GM19463 (cell line): Measurements from ENCODE around the gene SLC25A25.
"Not testable (repeated sequence)": the region's sequence is repeated elsewhere in the genome, so short reads cannot be mapped to it uniquely, and the experiment has no call there.

ENCODE experiments used
- ATAC-seq: cut with Tn5 transposase; IDR thresholded peaks from one replicate; pipeline ENCODE4 v1.9.1; 2021; ENCODE audit warnings: mild to moderate bottlenecking, moderate library complexity; ENCODE audit not compliant: unreplicated experiment

SLC25A25 gene

GRCh38 chr9:128067645-128068385, at the start of gene SLC25A25:
Gene SLC25A25, plus strand, starts transcription at chr9:128068232. Its CDS starts 88 bp downstream, at chr9:128068320.
- peak; percentile 65 for ATAC-seq

GRCh38 chr9:128020692-128021091, 47.3 kb upstream of the SLC25A25 start:
- ATAC-seq = no peak

- ATAC-seq = no peak
Measured at GRCh38 chr9:128021098-128021497, 46.9 kb upstream of the SLC25A25 start.

- no peak for ATAC-seq
Measured at GRCh38 chr9:128022886-128023285, 45.1 kb upstream of the SLC25A25 start.

- not testable (repeated sequence) for ATAC-seq
Measured at GRCh38 chr9:128023671-128024070, 44.4 kb upstream of the SLC25A25 start.

- ATAC-seq = no peak
Measured at GRCh38 chr9:128024761-128025308, 43.2 kb upstream of the SLC25A25 start.

GRCh38 chr9:128025736-128026135, 42.3 kb upstream of the SLC25A25 start:
- ATAC-seq = no peak

- no peak for ATAC-seq
Measured at GRCh38 chr9:128026255-128026772, 41.7 kb upstream of the SLC25A25 start.

GRCh38 chr9:128026773-128027541, 41.1 kb upstream of the SLC25A25 start:
- ATAC-seq = no peak

- no peak for ATAC-seq
Measured at GRCh38 chr9:128027705-128028104, 40.3 kb upstream of the SLC25A25 start.

GRCh38 chr9:128033609-128034008, 34.4 kb upstream of the SLC25A25 start:
- no peak for ATAC-seq

GRCh38 chr9:128034821-128035652, 33.0 kb upstream of the SLC25A25 start:
- no peak for ATAC-seq

GRCh38 chr9:128036522-128036921, 31.5 kb upstream of the SLC25A25 start:
- ATAC-seq = not testable (repeated sequence)

- not testable (repeated sequence) for ATAC-seq
Measured at GRCh38 chr9:128040783-128041182, 27.2 kb upstream of the SLC25A25 start.

GRCh38 chr9:128042043-128042442, 26.0 kb upstream of the SLC25A25 start:
- no peak for ATAC-seq

GRCh38 chr9:128043467-128043868, 24.6 kb upstream of the SLC25A25 start:
- no peak for ATAC-seq

GRCh38 chr9:128045409-128045808, 22.6 kb upstream of the SLC25A25 start:
- ATAC-seq = not testable (repeated sequence)

GRCh38 chr9:128045831-128046230, 22.2 kb upstream of the SLC25A25 start:
- ATAC-seq = no peak

GRCh38 chr9:128047231-128047630, 20.8 kb upstream of the SLC25A25 start:
- no peak for ATAC-seq

- ATAC-seq = no peak
Measured at GRCh38 chr9:128048663-128049062, 19.4 kb upstream of the SLC25A25 start.

GRCh38 chr9:128049843-128050242, 18.2 kb upstream of the SLC25A25 start:
- ATAC-seq = no peak
